SKM-1 treated with dmso at 0.1 percent for 144 hours (cell line): ENCODE results near the gene HDAC5.
"Not testable (repeated sequence)": the region's sequence is repeated elsewhere in the genome, so short reads cannot be mapped to it uniquely, and the experiment has no call there.

Experiments
- DNase-seq: peaks from one replicate; lab custom pipeline; 2025; ENCODE audit not compliant: unreplicated experiment; lab: John Stamatoyannopoulos, UW

Gene HDAC5

DNA sequence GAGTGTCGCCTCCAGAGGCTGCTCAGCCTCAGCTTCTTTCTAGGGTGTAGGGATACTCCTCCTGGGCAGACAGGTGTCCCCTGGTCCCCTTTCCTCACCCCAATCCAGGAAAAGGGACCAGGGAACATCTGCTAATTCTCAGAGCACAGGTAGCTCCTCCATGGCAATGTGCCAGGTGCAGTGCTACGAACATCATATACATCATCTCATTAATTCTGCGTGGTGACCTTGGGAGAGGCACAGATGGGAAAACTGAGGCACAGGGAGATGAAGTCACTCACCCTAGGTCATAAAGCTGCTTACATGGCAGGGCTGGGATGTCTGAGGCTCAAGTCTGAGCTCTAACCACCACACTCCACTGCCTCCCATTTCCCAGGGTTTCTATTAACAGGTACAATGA is 11.7 kb downstream of the HDAC5 start:
- DNase-seq = no peak

DNA sequence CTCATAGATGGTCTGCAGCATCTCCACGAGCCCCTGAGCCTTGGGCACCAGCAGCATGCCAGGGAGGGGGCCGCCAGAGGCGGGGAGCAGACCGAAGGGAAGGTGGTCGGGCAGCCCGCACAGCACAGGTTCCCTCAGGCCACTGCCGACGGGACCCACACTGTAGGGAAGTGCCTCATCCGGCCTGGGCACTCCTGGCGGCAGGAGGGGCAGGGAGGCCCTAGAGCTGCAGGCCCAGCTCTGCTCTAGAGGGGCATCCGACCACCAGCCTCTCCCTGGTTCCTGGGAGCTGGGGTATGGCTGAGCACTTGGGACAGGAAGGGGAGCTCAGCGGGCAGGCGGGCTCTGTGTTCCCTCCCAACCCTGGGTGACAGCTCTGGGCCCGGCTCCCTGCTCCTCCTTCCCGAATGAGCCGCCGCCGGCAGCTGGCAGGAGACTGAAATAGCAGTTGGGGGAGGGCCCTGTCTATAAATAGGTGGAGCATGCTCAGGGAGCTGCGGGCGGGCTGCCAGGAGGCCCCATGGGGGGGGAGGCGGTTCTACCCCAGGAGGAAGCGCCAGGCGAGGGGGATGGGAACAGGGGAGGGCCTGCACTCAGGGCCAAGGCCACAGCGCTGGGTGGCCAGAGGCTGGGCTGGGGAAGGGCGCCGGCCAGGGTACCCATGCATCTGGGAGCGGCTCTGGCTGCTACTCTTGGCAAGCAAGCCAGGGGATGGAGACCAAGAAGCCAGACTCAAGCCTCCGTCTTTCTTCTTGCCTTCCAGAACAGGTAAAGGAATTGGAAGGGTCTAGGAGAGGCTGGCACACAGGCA is 12.4 kb downstream of the HDAC5 start:
- DNase-seq = peak; percentile 95

DNA sequence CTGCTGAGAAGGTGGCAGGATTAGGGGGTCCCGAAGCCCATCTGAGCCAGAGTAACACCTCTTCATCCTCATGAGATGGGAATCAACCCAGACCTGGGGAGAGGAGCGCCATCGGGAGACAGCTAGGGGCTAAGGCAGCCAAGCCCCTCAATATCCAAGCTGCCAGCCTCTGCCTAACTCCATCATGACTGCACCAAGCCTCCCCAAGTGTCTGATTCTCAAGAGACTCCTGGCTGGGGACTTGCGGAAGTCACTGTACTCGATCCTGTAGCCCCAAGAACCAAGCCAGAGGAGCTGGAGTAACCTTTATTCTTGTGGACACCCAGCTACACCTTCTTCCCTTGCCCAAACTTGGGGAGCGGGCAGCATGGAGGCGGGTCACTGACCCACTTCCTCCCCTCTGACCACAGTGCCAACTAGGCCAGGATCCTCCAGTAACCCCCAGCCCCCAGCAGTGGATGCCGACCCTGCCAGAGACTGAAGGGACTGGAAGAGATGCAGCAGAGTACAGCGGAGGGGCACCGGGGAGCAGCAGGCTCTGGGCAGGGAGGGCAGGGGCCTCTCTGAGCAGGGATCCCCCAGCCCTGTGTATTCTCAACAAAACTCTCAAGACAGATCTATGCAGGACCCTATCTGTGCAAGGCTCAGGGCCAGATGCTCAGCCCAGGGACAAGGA is 13.3 kb downstream of the HDAC5 start:
- DNase-seq = no peak

DNA sequence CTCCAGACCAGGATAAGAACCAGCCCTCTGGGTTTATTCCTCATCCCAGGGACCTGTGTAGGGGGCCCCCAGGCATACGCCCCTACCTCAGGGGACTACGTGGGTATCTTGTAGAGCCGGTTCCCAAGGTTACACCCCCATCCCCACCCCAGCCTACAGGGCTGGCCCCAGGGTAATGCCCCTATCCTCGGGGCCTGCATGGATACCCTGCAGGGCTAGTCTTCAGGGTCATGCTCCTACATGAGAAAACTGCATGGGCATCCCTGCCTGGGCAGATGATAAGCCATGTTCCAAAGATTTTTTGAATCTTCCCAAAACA is 14.2 kb downstream of the HDAC5 start:
- DNase-seq = no peak

DNA sequence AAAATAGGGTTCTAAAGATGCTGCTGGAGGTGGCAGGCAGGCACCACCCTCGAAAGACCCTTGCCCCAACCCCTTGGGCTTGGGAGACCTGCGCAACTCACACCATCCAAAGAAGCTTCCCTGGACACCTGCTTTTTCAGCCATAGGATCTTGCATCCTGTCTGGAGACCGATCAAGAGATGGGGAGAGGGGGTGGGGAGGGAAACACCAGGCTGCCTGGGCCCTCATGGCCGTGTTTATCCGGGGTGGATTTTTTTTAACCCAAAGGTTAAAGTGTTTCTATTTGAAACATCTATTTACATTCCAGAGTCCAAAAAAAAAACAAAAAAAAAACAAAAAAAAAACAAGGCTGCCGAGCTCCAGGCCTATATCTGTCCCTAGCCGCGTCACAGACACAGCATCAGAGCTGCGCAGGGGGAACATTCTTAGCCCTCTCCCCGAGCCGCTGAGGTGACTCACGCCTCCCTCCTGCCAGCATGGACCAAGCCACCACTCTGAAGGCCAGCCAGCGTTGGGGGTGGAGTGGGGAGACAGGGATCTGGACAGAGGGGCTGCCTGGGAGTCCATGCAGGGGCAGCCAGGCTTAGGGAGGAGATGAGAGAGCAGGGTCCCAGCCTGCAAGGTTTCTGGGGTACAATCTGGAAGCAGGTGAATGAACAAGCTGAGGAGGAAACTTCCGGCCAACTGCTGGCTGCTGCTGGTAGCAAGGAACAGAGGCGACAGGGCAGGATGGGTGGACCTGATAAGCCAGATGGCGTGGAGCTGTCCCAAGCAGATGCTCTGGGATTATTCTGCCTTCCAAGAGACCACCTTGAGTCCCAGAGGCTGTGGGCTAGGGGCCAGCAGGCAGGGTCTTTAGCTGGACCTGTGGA is 14.8 kb downstream of the HDAC5 start:
- DNase-seq = no peak

DNA sequence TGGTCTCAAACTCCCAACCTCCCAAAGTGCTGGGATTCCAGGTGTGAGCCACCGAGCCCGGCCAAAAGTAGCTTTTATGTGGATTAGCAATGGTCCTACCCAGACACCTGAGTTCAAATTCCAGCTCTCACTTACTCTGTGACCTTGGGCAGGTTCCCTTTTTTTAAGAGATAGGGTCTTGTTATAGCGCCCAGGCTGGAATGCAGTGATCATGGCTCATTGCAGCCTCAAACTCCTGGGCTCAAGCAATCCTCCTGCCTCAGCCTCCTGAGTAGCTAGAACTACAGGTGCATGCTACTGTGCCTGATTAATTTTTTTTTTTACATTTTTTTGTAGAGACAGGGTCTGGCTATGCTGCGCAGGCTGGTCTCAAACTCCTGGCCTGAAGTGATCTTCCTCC is 16.6 kb downstream of the HDAC5 start:
- no peak for DNase-seq

DNA sequence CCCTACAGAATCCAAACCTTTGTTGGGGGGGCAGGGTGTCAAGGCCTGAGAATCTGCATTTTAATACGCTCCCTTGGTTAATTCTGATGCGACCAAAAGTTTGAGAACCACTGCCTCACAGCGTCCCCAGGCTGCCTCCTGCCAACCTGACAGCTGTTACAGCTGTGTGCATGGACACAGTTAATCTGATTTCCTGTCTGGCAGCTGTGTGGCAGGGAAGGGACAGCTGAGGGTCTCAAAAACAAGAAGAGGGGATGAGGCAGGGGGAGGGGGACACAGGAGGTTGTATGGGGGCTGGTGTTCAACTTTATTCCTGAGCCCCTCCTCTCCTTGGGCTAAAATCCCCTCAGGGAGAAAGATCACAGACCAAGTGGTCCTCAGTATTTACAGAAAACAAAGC is 17.5 kb downstream of the HDAC5 start:
- DNase-seq = no peak

DNA sequence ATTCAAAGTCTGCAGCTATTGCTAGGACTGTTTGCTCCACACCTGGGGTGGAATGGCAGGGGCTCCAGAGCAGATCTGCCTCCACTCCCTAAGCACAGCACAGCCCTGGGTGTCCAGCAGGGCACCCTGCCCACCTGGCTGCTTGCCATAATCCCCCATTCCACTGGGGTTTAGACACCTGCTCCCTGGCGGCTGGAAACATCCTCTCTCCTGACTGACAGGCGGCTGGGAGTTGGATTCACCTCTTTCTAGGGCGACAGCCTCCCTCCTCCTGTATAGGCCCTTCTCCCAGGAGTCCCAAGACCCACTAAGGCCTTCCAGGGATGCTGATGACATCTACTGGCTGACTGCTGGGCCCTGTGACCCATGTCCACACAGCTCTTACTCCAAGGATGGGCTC is 18.0 kb downstream of the HDAC5 start:
- DNase-seq = no peak

DNA sequence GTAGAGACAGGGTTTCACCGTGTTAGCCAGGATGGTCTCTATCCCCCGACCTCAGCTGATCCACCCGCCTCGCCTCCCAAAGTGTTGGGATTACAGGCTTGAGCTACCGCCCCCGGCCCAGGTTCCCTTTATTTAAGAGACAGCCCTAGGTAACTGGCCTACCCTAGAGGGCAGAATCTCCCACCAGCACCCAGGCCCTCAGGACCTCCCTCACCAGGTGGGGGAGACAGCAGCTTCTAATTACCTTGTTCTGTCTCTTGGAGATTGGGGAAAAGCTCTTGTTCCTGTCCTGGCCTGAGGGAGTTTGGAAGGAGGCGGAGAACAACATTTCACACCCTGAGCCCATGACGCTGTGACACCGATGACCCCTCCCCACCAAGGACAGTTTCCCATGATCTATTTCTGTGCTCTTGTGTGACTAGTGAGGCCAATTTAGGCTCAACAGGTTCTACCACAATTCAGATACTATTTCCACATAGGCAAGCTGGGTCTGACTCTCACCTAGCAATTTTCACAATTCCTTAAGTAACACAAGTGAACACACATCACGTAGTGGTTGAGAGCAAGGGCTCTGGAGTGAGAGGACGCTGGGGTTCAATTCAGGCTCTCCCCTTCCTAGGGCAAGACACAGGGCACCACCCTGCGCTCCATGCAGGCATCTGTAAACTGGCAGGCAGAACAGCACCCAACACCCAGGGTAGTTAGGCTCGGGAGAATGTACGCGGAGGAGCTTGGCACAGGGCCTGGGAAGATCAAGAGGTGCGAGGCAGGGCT is 20.4 kb downstream of the HDAC5 start:
- no peak for DNase-seq

DNA sequence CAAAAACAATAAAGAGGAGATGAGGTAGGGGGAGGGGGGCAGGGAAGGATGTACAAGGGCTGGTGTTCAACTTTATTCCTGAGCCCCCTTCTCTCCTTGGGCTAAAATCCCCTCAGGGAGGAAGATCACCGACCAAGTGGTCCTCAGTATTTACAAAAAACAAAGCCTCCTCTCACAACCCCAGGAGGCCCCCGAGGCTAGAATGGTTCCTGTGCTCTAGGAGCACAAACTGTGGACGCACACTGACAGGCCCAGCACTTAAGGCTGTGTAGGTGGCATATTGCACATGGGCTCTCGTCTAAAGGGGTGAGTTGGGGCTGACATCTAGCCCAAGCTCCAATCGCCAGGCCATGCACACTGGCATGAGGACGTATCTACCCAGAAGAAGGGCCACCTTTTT is 21.6 kb downstream of the HDAC5 start:
- DNase-seq = not testable (repeated sequence)

DNA sequence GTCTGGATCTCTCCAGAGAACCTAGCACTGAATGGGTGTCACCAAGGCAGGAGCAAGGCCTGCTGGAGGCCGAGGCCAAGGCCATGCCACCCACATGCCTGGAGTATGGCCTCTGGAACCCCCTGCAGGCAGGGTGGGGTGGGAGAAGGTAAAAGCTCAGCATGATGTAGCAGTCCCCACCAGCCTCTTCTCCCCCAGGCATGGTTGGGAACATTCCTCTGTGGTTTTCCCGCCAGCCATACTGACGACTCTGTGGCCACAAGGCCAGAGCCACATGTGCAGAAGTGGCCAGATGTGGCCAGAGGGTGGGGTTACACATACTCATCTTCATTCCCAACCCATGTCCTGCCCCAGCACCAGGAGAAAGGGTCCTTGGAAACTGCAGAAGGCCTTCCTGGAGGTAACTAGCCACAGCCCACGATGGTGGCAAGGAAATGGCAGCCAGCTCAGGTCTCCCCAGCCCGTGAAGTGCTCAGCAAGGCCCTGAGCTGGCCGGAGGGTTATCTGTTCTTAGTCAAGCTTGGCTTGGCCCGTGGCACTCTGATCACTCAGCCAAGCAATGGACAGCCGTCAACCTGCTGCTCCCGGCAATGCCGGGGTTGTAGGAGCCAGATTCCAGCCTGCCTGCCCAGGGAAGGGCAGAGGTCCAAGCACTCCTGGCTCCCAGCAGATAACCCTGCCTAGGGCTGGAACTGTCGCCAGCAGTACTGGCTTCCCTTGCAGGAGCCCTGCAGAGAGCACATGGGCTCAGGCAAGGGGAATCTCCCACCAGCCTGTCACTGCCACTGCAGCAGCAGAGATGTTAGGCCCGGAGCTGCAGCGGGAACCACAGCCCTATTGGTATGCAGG is 26.1 kb downstream of the HDAC5 start:
- no peak for DNase-seq

DNA sequence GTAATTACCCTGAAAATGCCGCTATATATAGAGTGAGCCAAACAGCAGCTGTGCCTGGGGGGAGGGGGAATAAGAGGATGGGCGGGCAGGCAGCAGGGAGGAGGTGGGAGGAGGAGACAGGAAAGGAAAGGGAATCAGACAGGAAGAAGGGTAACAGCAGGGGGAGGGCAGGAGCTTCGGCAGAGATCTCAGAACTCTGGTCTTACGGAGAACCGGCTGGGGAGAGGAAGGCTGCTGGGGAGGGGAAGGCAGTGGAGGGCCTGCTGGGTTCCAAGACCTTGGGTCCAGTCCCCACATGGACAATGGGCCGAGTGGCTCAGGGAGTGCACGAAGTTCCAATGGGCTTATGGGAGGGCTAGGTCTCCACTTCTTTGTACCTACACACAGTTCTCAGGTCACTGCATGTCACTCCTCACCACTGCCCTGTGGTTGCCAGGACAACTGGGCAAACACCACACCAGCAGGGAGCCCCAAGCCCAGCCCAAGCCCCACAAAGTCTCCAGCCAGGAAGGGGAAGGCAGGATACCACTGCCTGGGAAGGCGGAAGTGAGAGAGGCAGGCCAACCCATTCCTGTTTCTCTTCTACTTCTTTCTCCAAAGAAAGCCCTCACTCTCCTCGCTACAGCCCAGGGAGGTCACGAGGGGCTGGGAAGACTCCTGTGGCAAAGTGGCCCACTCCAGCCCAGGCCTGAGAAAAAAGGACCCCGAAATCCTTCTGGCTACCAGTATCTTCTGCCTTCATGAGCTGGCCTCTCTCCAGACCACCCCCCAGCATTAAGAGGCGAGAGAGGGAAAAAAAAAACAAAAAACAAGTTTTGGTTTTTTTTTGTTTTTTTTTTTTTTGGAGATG is 27.6 kb downstream of the HDAC5 start:
- peak; percentile 68 for DNase-seq

DNA sequence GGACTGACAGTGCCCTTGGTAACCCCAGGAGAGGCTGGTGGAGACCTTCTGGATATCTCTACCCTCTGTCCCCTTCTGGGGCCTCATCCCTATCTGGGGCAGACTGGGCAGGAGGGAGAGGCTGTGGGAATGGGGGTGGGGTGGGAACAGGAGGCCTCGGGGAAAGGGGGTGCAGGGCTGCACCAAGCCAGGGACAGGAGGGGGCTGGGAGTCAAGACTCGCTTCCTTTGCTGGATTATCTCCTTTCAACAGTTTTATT is 28.1 kb downstream of the HDAC5 start:
- no peak for DNase-seq

DNA sequence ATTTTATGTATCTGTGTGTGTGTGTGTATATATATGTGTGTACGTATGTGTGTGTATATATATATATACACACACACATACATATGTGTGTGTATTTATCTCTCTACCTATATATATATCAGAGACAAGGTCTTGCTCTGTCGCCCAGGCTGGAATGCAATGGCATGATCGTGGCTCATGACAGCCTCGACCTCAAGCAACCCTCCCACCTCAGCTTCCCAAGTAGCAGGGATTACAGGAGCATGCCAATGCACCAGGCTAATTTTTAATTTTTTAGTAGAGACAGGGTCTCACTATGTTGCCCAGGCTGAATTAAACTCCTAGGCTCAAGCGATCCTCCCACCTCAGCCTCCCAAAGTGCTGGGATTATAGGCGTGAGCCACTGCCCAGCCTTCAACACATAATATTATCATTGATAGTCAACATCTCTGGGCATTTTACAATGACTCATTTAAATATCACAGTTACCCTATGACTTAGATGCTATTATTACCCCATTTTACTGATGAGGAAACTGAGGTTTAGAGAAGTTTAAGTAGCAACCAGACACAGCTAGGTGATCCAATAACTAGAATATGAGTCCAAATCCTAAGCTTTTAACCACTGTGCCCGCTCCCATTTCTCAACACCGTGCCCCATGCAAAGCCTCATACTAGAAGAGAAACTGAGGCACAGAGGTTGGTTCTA is 28.6 kb downstream of the HDAC5 start:
- DNase-seq = no peak

DNA sequence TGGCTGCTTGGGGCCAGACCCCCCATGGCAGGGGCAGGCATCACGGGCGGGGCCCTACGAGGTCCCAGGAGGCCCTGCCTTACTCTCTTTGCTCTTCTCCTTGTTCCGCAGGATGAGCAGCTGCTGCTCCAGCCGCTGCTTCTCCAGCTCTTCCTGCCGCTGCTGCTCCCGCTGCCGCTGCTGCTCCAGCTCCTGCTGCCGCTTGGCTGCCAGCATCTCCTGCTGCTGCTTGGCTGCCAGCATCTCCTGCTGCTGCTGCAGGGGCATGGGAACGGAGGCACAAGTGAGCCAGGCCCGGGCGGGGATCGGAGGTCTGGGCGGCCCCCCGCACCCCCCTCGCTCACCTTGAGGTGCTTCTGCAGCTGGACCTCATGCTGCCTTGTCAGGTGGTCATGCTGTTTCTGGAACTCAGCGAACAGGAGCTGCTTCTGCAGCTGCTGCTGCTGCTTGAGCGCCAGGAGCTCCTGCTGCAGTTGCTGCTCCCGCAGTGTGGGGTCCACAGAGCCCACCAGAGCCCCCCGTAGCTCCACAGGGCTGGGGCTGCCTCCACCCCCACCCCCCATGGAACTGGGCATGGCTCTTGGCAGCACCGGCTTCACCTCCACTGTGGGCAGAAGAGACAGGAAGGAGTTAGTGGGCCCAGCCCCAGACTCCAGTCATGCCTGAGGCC is 30.1 kb downstream of the HDAC5 start:
- DNase-seq = no peak

DNA sequence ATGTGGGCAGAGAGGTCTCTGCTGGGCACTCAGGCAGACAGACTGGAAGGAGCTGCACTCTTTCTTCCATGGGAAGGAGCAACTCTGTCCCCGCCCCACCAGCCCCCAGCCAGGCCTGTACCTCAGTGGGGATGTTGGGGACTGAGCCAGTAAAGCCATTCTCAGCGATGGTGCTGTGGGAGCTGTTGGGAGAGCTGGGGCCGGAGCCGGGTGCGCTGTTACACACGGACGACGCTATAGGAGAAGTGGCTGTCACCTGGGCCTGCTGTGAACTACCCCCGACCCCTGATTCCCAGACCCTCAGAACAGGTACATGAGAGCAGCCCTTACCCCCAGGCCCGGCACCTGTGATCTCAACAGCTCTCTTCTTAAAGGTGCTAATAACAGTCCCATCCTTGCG is 31.4 kb downstream of the HDAC5 start:
- DNase-seq = no peak

DNA sequence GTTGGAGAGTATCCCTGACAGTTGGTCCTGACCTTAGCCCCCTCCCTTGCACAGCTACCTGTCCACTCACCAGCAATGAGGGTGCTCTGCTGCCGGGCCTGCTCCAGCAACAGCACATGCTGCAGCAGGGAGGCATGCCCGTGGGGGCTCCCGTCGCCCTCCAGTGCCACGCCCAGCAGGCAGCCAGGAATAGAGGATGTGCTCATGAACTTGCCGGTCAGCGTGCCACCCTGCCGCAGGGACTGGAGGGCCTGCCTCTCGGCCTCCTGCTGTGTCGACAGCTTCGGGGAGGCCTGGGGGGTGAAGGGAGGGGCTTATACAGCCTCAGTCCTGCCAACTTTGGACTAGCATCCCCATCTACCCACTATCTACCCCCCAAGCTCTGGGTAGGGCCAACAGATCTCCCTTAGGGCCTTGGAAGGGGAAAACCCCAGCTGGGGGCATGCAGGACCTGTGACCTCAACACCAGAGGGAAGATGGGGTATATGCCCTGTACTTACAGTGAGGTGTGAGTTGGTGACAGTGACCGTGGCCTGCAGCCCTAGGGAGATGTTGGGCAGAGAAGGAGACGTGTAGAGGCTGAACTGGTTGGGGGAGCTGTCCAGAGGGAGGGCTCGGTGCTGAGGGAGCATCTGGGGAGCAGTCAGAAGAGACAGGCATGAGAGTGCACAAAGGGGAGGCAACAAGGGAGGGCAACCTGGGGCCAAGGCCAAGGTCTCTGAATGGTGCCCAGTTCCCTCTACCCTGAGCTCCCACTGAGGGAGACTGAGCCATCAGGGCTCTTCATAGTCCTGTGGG is 32.0 kb downstream of the HDAC5 start:
- DNase-seq = no peak

DNA sequence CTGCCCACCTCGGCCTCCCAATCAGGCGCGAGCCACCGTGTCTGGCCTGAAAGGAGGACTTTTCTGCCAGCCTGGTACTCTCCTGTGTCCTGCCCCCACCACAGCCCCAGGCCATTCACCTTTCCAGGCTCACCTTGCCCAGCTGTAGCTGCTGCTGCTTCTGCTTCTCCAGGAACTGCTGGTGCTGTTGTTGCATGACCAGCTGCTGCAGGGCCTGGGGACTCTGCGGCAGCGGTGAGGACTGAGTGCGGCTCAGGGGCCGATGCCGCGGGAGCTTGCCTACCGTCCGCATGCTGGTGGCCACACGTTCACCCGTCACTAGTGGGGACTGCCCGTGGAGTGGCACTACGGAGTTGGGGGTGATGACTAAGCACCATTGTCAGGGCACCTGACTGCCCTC is 35.2 kb downstream of the HDAC5 start:
- DNase-seq = no peak
